Fibroblast of lung (primary cell): ENCODE measurements around the gene MATN3. TPM values are rescaled to one million over a fixed set of nuclear protein-coding genes. Genes with fewer than 3 reads are reported as not detected.
A peak's percentile ranks its signal among the peaks of the same experiment; 100 is the strongest.

Experiments used
- DNase-seq, 2 donors: peaks; one replicate each; pipeline versions ENCODE4 v3.0.0 to v3.0.0-alpha.2; 2010; ENCODE audit warnings: low read depth in 2 of 2
- H2AFZ ChIP-seq: 2 replicates; pipeline ENCODE4 v1.5.1; 2012; ENCODE audit warnings: low read length, control low read depth, inconsistent platforms
- H3K27ac ChIP-seq: 2 replicates; pipeline ENCODE4 v1.5.1; 2011; ENCODE audit warnings: low read length, control low read depth; ENCODE audit not compliant: insufficient read depth
- H3K27me3 ChIP-seq: 2 replicates; pipeline ENCODE4 v1.5.1; 2011; ENCODE audit warnings: mild to moderate bottlenecking, low read length; ENCODE audit not compliant: control insufficient read depth, insufficient read depth
- H3K36me3 ChIP-seq: 2 replicates; pipeline ENCODE4 v1.5.1; 2011; ENCODE audit warnings: low read length; ENCODE audit not compliant: control insufficient read depth, insufficient read depth
- H3K4me1 ChIP-seq: 2 replicates; pipeline ENCODE4 v1.5.1; 2011; ENCODE audit warnings: low read length; ENCODE audit not compliant: control insufficient read depth, insufficient read depth; ENCODE audit errors: extremely low read depth
- H3K4me2 ChIP-seq: 2 replicates; pipeline ENCODE4 v1.5.1; 2011; ENCODE audit warnings: low read length, control low read depth; ENCODE audit not compliant: insufficient read depth; ENCODE audit errors: extremely low read depth
- H3K4me3 ChIP-seq, 4 experiments: fragments of 200-600 bp in 1 of 4; sonication (generic) in 1 of 4; replicated peaks in 1 of 4; 2 replicates each; pipeline ENCODE4 v1.5.1; 2011 to 2016; ENCODE audit warnings: low read length in 4 of 4, low read depth in 3 of 4, mild to moderate bottlenecking in 3 of 4, control low read depth in 2 of 4, inconsistent platforms in 1 of 4, mixed read lengths in 1 of 4; ENCODE audit not compliant: insufficient read depth in 1 of 4; ENCODE audit errors: control extremely low read depth in 1 of 4
- H3K79me2 ChIP-seq: 2 replicates; pipeline ENCODE4 v1.5.1; 2012; ENCODE audit warnings: mild to moderate bottlenecking, low read length, inconsistent platforms; ENCODE audit not compliant: control insufficient read depth, insufficient read depth
- H3K9ac ChIP-seq: 2 replicates; pipeline ENCODE4 v1.5.1; 2011; ENCODE audit warnings: mild to moderate bottlenecking, low read length, control low read depth; ENCODE audit not compliant: insufficient read depth
- H3K9me3 ChIP-seq: 2 replicates; pipeline ENCODE4 v1.5.1; 2012; ENCODE audit warnings: low read depth, low read length; ENCODE audit not compliant: control insufficient read depth, insufficient read depth
- H4K20me1 ChIP-seq: 2 replicates; pipeline ENCODE4 v1.5.1; 2011; ENCODE audit warnings: low read length; ENCODE audit not compliant: control insufficient read depth, insufficient read depth; ENCODE audit errors: extremely low read depth
- CTCF ChIP-seq, 2 donors: IDR thresholded peaks in 1 of 2; conservative IDR thresholded peaks in 1 of 2; 1 replicate in 1 of 2; 2 replicates in 1 of 2; pipeline ENCODE4 v1.5.1; 2011 to 2012; ENCODE audit warnings: low read length in 2 of 2, control low read depth in 1 of 2, inconsistent platforms in 1 of 2, low read depth in 1 of 2, mild to moderate bottlenecking in 1 of 2
- EZH2 ChIP-seq: IDR thresholded peaks from 2 replicates; pipeline ENCODE4 v1.5.1; 2012; ENCODE audit warnings: low read length, control low read depth, mild to moderate bottlenecking; ENCODE audit errors: missing control alignments
- polyA plus RNA-seq, 2 donors: library from polyadenylated mRNA; depleted of rRNA in 1 of 2; stranded (reverse) in 1 of 2; unstranded in 1 of 2; fragments of >200 nt; gene quantifications; 2 replicates each; pipeline ENCODE4 v1.2.1, GENCODE V29; 2011 to 2012; ENCODE audit warnings: missing spikeins in 1 of 2
- total RNA-seq: library from RNA; depleted of rRNA; stranded (reverse); fragments of >200 nt; gene quantifications from 2 replicates; pipeline ENCODE4 v1.2.1, GENCODE V29; 2014

Gene MATN3
- total and polyA plus RNA-seq, 2 donors (not counting 1 experiment from before 2014, with no cell fraction given): 2.3 to 6.9 TPM

- TF ChIP-seq CTCF (conservative IDR thresholded peaks at IDR 0.05 in 1 of 2, IDR thresholded peaks at IDR 0.05 in 1 of 2; ENCODE audit: low read depth in 1 of 2, low read length in 2 of 2): no peak
- no peak for TF ChIP-seq EZH2
- Histone ChIP-seq H3K4me3 (no peak overlapping the region), H3K4me2 (no peak overlapping the region), H3K79me2 (peaks cover 23% of the 10 kb centered on the region), H3K36me3 (no peaks in the 10 kb centered on the region), H3K9me3 (no peaks in the 10 kb centered on the region), H3K27ac (no peak overlapping the region), H3K4me1 (peaks cover 3% of the 10 kb centered on the region), H3K9ac (no peak overlapping the region), H2AFZ (no peak overlapping the region), H3K27me3 (no peaks in the 10 kb centered on the region), H4K20me1 (no peaks in the 10 kb centered on the region)
- no peak for DNase-seq
Observed at GRCh38 chr2:20054119-20054518, 41.7 kb upstream of the MATN3 start.

- Histone ChIP-seq H3K9ac (peak overlapping the region; percentile 99), H3K4me3 (peak overlapping the region; percentile 91 to 96 (median 95)), H3K4me2 (peak overlapping the region; percentile 99), H3K36me3 (no peaks in the 10 kb centered on the region), H4K20me1 (no peaks in the 10 kb centered on the region), H3K4me1 (peaks cover 3% of the 10 kb centered on the region), H3K27ac (peak overlapping the region; percentile 99), H3K27me3 (no peaks in the 10 kb centered on the region), H3K9me3 (no peaks in the 10 kb centered on the region), H3K79me2 (peaks cover 36% of the 10 kb centered on the region), H2AFZ (peak overlapping the region; percentile 8)
- TF ChIP-seq CTCF (conservative IDR thresholded peaks at IDR 0.05 in 1 of 2, IDR thresholded peaks at IDR 0.05 in 1 of 2; ENCODE audit: low read depth in 1 of 2, low read length in 2 of 2) (no peak), EZH2 (no peak)
- peak; percentile 85 to 92 for DNase-seq
Observed at GRCh38 chr2:20052861-20053281, 40.4 kb upstream of the MATN3 start.

GRCh38 chr2:20052229-20052851 is 39.9 kb upstream of the MATN3 start:
- Histone ChIP-seq H3K4me2 (peak overlapping the region; percentile 99), H3K27ac (peak overlapping the region; percentile 99), H3K9me3 (no peaks in the 10 kb centered on the region), H3K4me1 (peaks cover 3% of the 10 kb centered on the region), H3K9ac (peak overlapping the region; percentile 99), H3K4me3 (peak overlapping the region; percentile 91 to 96 (median 95)), H3K36me3 (no peaks in the 10 kb centered on the region), H2AFZ (peak overlapping the region; percentile 25), H3K79me2 (peaks cover 40% of the 10 kb centered on the region), H3K27me3 (no peaks in the 10 kb centered on the region), H4K20me1 (no peaks in the 10 kb centered on the region)
- no peak for TF ChIP-seq EZH2
- TF ChIP-seq CTCF (conservative IDR thresholded peaks at IDR 0.05 in 1 of 2, IDR thresholded peaks at IDR 0.05 in 1 of 2; ENCODE audit: low read depth in 1 of 2, low read length in 2 of 2): no peak
- peak in 1 of 2 donors; percentile 42 for DNase-seq
